ENCODE results near the gene ATP11C.
"Not testable (repeated sequence)": the region's sequence is repeated elsewhere in the genome, so short reads cannot be mapped to it uniquely, and the experiment has no call there.

Gene ATP11C
- 41.8 to 64.1 reads per million in 2 donors for total RNA-seq

DNA sequence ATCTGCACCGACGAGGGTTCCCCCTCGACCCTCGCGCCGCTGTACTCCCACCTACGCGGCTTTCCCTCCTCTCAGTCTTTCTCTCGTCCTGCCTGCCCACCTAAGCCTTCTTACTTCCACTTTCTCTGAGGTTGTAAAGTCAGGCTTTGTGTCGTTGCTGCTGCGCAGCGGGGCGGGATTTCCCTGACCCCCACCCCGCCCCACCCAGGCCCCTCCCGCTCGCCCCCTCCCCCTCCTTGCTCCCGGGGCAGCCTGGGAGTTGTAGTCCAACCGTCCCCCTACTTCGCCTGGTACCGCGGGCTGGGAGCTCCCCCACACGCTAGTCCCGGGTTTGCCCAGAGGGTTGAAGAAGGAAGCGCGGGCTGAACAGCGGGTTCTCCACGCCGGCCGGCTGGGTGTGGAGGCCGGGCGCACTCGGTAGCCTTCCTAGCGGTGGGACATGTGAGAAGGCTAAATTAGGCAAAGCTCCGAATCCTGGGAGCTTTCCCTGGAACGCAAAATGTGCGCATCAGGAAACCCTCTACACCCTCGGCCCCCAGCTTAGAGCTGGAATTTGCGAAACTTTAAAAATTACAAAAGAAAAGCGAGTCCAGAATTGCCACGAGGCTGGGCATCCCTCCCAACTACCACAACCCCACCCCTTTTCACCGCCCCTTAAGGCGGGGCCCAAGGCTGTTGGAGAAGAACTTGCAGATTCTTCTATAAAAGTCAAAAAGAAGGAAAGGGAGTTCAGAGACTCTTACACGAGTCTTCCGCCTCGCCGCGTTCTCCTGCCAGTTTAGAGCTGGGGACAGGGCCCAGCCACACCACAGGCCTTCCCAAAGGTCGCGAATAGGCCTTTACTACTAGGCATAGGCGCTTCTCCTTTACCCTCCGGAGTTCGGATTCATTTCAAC, at the start of gene ATP11C:
ATP11C (minus strand) TSS at position 153 of the 896 bp plus-strand sequence. CDS start 1,011 bp downstream, outside the sequence.
- peak; percentile 60 to 88 (median 69) for DNase-seq

GRCh38 chrX:139974471-139974870, 41.6 kb upstream of the ATP11C start:
- DNase-seq, result no peak

- DNase-seq, result no peak
Observed at GRCh38 chrX:139972629-139973624, 40.1 kb upstream of the ATP11C start.

DNA sequence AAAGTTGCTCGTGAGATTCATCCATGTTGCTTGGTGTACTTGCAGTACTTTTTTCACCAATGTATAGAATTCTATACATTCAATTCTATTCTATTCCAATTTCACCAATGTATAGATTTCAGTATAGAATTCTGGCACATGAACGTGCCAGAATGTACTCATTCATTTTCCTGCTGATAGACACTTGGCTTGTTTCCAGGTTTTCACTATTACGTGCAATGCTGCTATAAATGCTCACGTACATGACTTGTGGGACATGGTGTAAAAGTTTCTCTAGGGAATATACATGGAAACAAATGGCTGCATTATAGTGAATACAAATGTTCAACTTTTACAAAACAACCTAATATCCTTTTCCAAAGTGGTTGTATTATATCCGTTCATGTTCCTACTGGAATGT, 39.3 kb upstream of the ATP11C start:
- DNase-seq, result no peak

DNA sequence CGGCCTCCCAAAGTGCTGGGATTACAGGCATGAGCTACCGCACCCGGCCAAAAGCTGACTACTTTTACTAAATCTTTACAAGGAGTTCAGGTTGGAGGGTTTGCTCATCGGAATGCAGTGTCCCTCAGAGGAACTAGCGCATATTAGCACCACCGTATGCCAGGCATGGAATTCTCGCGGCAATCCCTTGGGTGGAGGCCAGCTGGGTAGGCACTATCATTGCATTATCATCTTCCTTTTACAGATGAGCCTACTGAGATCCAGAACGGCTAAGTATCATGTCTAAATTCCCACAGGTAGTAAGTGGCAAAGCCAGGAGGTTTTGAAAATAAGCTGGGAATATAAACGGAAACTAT, 38.5 kb upstream of the ATP11C start:
- DNase-seq, result no peak

DNA sequence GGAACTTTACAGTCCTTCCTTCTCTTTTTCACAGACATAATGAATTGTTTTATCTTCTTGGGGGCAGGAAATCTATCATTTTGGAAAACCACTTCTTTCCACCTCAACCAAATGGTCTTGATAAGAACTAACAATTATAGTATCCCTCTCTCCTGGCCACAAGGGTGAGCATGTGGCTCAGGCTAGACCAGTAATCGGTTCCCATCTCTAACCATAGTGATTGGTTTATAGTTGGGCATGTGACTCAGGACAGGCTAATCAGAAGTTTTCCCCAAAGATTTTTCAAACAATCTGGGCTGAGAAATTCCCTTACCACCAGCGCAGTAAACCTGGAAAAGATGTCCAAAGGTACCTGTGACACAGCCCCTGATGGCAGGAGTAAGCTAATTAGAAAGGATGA, 36.4 kb upstream of the ATP11C start:
- no peak for DNase-seq

- DNase-seq, result no peak
Observed at GRCh38 chrX:139967750-139968149, 34.9 kb upstream of the ATP11C start.

DNA sequence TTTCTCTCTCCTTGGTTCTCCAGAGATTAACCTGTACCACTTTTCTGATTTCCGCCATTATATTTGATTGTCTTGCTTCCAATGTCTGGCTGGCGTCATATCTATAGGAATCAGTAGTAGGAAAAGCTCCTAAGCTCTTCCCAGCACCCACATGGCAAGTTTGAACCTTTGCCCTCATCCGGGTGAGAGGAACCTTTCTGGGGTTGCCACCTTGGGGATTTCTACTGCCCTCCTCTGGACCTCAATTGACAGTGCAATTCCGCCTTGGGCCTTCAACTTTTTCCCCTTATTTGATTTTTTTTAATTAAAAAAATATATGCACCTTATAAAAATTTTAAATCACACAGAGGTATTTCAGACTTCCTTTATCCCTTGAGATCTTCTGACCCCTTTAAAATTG, 34.4 kb upstream of the ATP11C start:
- DNase-seq, result peak in 1 of 5 experiments; percentile 3

GRCh38 chrX:139966159-139966558, 33.3 kb upstream of the ATP11C start:
- DNase-seq, result not testable (repeated sequence)

DNA sequence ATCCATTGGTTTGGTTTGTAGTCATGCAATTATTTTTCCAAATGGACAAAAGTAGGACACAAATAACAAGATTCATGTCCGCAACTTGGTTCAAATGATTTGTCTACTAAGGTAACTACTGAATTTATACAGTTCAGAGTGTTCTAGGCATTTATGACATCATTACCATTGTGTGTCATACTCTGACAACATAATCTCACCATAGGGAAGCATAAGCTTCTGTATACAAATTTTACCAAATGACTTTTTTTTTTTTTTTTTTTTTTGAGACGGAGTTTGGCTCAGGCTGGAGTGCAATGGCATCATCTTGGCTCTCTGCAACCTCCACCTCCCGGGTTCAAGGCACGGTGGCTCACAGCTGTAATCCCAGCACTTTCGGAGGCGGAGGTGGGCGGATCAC, 32.6 kb upstream of the ATP11C start, which contains the start of gene CXorf66:
CXorf66 (minus strand) TSS at position 101 of the 400 bp plus-strand sequence; CDS start at position 76, 25 bp downstream.
- DNase-seq, result no peak

DNA sequence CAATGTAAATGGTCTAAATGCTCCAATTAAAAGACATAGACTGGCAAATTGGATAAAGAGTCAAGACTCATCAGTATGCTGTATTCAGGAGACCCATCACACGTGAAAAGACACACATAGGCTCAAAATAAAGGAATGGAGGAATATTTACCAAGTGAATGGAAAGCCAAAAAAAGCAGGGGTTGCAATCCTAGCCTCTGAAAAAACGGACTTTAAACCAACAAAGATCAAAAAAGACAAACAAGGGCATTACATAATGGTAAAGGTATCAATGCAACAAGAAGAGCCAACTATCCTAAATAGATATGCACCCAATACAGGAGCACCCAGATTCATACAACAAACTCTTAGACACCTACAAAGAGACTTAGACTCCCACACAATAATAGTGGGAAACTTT, 28.2 kb upstream of the ATP11C start:
- not testable (repeated sequence) for DNase-seq

DNA sequence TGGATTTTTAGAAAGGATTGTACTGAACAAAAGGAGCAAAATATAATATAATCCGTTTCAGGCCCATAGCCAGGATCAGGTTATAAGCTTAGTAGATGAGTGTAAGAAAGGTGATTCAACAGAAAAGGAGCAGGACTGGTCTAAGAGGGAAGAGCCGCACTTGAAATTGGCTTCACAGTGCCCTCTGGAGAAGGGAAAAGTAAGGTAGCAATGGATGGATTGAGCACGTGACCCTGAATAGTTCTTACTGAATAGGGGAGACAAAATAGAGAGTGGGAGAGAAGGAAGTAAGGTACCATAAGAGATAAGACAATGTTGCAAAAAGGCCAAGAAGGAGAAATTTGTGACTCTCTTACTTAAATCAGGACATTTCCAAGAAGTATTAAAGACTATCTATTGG, 16.9 kb upstream of the ATP11C start:
- DNase-seq, result no peak

DNA sequence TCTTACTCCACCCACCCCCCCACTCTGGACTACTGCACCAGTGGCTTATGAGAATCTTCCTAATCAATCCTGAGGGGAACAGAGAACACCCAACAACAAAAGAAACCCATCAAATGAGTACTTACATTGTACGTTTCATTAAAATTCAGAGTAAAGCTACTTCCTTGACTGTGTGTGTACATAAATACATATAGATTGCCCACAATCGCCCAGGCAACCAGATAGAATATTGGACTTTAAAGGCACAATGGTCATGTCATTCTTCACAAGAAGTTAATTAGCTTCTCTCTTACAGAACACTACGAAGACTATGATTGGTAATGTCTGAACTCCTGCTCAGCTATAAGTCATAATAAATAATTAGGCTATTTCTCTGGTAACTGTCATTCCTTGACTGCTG, 12.2 kb upstream of the ATP11C start:
- no peak for DNase-seq

DNA sequence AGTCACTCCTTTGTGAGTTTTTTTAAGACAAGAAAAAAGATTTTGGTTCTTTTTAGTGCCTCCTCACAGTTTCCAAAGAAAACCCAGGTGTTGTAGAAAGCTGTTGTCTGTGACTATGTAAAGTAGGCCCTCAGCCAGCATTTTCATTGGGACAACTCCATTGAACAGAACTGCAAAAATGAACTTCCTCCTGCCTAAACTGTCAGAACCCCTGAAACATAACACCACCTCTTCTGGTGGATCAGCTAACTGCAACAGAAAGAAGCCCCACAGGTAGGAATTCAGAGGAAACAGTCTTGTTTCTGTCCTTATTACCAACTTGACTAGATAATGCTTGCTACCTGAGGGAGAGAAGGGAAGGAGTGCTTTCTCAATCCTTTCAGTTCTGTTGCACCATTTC, 3.4 kb upstream of the ATP11C start:
- DNase-seq, result no peak

DNA sequence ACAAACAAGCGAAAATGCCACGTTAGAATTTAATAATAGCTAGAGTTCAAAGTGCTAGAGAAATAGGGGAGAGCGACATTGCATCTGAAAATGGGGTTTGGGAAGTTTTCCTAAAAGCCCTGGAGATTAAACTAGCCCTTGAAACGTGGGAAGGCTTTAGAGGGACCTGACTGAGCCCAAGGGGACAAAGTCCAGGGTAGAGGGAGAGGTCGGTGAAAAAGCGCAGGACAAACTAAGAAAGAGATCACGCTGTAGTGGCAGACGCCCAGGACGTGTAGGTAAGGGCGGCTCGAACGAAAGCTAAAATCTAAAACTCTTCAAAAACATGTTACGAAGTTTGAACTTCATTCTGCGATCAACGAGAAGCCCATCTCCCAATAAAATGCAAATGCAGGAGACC, 1.1 kb upstream of the ATP11C start:
- no peak for DNase-seq

GRCh38 chrX:139932073-139932900, 566 bp downstream of the ATP11C start:
- DNase-seq, result peak; percentile 3 to 46 (median 27)

- no peak for DNase-seq
Observed at GRCh38 chrX:139931646-139932072, 1.2 kb downstream of the ATP11C start.

- DNase-seq, result peak in 3 of 5 experiments; percentile 1 to 24 (median 5)
Observed at GRCh38 chrX:139930916-139931645, 1.8 kb downstream of the ATP11C start.

DNA sequence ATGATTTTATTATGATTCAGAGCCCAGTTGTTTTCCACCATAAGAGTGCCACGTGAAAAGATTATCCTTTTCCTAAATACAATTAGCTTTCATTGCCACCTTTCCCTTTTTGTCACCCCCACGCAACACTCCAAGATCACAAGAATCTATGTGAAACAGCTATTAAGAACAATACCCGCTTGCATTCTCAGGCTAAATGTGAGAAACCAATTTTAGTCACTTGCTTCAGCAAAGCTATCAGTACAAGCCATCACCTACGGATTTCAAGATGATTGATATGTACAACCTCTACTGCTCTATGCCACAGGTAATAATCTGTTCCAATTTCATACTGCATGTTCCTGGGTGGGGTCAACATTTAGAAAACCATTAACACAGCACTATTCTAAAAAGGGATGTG, 2.5 kb downstream of the ATP11C start:
- DNase-seq, result peak in 1 of 5 experiments; percentile 44

DNA sequence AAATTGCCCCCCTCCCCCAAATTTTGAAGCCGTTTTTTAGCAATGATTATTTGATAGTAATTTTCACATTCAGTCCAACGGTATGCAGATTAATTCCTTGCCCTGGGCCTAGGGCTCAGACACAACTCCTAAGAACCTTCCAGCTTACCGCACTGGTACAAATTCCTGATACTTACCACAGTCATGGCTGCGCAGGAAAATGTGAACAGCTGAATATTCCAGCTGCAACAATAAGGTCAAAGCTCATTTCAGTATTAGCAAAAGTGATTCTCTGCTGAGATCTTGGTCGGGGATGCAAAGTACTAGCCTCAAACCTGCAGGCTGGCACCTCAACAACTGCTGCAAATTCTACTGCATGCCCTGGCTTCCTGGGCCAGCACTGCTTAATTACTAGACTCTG, 3.0 kb downstream of the ATP11C start:
- peak in 1 of 5 experiments; percentile 21 for DNase-seq

- no peak for DNase-seq
Observed at GRCh38 chrX:139924696-139925095, 8.2 kb downstream of the ATP11C start.

All from T-helper 2 cell (primary cell).